ENCODE measurements around the gene HSD17B14. TPM values are rescaled to one million over a fixed set of nuclear protein-coding genes. Genes with fewer than 3 reads are reported as not detected.
"Not testable (repeated sequence)": the region's sequence is repeated elsewhere in the genome, so short reads cannot be mapped to it uniquely, and the experiment has no call there.

The HSD17B14 gene
- total RNA-seq, 1 experiment from 2014 or later, result 1.0 TPM

GRCh38 chr19:48876043-48876981 is 40.0 kb upstream of the HSD17B14 start:
- H3K4me3 ChIP-seq (ENCODE audit: low read length); DNase-seq; H3K27ac ChIP-seq (ENCODE audit: low read length); H2AFZ ChIP-seq (ENCODE audit: low read length); H3K9me2 ChIP-seq (replicated peaks; ENCODE audit: insufficient read depth, low read length); H3K9ac ChIP-seq (ENCODE audit: low read length); H3K9me3 ChIP-seq (ENCODE audit: low read length); H3K27me3 ChIP-seq (ENCODE audit: low read length): not testable (repeated sequence)
- H3K4me2 ChIP-seq (ENCODE audit: low read depth, low read length, poor library complexity, severe bottlenecking), result peak overlapping the region; percentile 97
- H3K79me2 ChIP-seq (ENCODE audit: low read length), result peaks cover 25% of the 10 kb centered on the region
- H4K20me1 ChIP-seq (ENCODE audit: insufficient read depth, low read depth, low read length), result peaks cover 12% of the 10 kb centered on the region; the same call in 1 of the 2 replicates
- H3K36me3 ChIP-seq (ENCODE audit: insufficient read depth, low read length), result 0 out of 2 replicates have a peak, but pooled peaks cover 13% of the 10 kb centered on the region
- peaks cover 38% of the 10 kb centered on the region for H3K4me1 ChIP-seq (ENCODE audit: low read length)

DNA sequence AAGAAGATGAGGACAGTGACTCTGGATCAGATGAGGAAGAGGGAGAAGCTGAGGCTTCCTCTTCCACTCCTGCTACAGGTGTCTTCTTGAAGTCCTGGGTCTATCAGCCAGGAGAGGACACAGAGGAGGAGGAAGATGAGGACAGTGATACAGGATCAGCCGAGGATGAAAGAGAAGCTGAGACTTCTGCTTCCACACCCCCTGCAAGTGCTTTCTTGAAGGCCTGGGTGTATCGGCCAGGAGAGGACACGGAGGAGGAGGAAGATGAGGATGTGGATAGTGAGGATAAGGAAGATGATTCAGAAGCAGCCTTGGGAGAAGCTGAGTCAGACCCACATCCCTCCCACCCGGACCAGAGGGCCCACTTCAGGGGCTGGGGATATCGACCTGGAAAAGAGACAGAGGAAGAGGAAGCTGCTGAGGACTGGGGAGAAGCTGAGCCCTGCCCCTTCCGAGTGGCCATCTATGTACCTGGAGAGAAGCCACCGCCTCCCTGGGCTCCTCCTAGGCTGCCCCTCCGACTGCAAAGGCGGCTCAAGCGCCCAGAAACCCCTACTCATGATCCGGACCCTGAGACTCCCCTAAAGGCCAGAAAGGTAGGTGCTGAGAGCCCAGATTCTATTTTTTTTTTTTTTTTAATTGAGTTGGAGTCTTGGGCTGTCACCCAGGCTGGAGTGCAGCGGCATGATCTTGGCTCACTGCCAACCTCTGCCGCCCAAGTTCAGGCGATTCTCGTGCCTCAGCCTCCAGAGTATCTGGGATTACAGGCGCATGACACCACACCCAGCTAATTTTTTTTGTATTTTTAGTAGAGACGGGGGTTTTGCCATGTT is 38.2 kb upstream of the HSD17B14 start:
- no peak for DNase-seq
- Histone ChIP-seq H3K9me2 (replicated peaks; ENCODE audit: insufficient read depth, low read length) (no peaks in the 10 kb centered on the region), H3K79me2 (ENCODE audit: low read length) (peaks cover 25% of the 10 kb centered on the region), H3K27me3 (ENCODE audit: low read length) (no peaks in the 10 kb centered on the region), H3K9me3 (ENCODE audit: low read length) (no peaks in the 10 kb centered on the region), H4K20me1 (ENCODE audit: insufficient read depth, low read depth, low read length) (peaks cover 12% of the 10 kb centered on the region; the same call in 1 of the 2 replicates), H3K36me3 (ENCODE audit: insufficient read depth, low read length) (0 out of 2 replicates have a peak, but pooled peaks cover 13% of the 10 kb centered on the region), H3K4me3 (ENCODE audit: low read length) (peak overlapping the region; percentile 95), H3K4me2 (ENCODE audit: low read depth, low read length, poor library complexity, severe bottlenecking) (peak overlapping the region; percentile 97), H3K4me1 (ENCODE audit: low read length) (peaks cover 38% of the 10 kb centered on the region), H3K27ac (ENCODE audit: low read length) (no peak overlapping the region), H3K9ac (ENCODE audit: low read length) (peak overlapping the region; percentile 97), H2AFZ (ENCODE audit: low read length) (no peak overlapping the region)

GRCh38 chr19:48873476-48874302 is 37.4 kb upstream of the HSD17B14 start:
- Histone ChIP-seq H3K36me3 (ENCODE audit: insufficient read depth, low read length) (0 out of 2 replicates have a peak, but pooled peaks cover 13% of the 10 kb centered on the region), H3K4me3 (ENCODE audit: low read length) (peak overlapping the region; percentile 95), H3K27me3 (ENCODE audit: low read length) (no peaks in the 10 kb centered on the region), H3K9ac (ENCODE audit: low read length) (peak overlapping the region; percentile 97), H3K4me2 (ENCODE audit: low read depth, low read length, poor library complexity, severe bottlenecking) (peak overlapping the region; percentile 97), H2AFZ (ENCODE audit: low read length) (peak overlapping the region; percentile 29; the same call in 1 of the 2 replicates), H3K9me2 (replicated peaks; ENCODE audit: insufficient read depth, low read length) (no peaks in the 10 kb centered on the region), H3K4me1 (ENCODE audit: low read length) (peaks cover 38% of the 10 kb centered on the region), H3K9me3 (ENCODE audit: low read length) (no peaks in the 10 kb centered on the region), H3K79me2 (ENCODE audit: low read length) (peaks cover 25% of the 10 kb centered on the region), H3K27ac (ENCODE audit: low read length) (peak overlapping the region; percentile 82), H4K20me1 (ENCODE audit: insufficient read depth, low read depth, low read length) (peaks cover 12% of the 10 kb centered on the region; the same call in 1 of the 2 replicates)
- no peak for DNase-seq

DNA sequence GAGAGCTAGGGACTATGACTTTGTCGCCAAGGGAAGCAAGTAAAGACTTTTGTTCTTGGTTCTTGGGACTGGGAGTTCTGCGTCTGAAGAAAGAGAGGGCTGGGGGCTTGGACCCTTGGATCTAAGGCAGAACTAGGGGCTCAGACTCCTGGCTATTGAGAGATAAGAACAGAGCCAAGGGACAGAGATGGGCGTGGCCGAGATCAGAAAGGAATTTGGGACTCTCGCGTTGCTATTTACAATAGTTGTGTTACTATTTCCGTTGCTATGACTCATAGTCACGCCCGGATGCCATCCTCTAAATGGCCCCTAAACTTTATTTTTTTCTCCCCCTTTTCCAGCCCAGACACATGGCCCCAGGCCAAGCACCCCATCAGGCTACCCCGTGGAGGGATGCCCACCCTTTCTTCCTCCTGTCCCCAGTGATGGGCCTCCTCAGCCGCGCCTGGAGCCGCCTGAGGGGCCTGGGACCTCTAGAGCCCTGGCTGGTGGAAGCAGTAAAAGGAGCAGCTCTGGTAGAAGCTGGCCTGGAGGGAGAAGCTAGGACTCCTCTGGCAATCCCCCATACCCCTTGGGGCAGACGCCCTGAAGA is 36.7 kb upstream of the HSD17B14 start:
- Histone ChIP-seq H3K36me3 (ENCODE audit: insufficient read depth, low read length) (0 out of 2 replicates have a peak, but pooled peaks cover 13% of the 10 kb centered on the region), H3K9me3 (ENCODE audit: low read length) (no peaks in the 10 kb centered on the region), H3K9me2 (replicated peaks; ENCODE audit: insufficient read depth, low read length) (no peaks in the 10 kb centered on the region), H3K27me3 (ENCODE audit: low read length) (no peaks in the 10 kb centered on the region), H4K20me1 (ENCODE audit: insufficient read depth, low read depth, low read length) (peaks cover 12% of the 10 kb centered on the region; the same call in 1 of the 2 replicates), H3K4me2 (ENCODE audit: low read depth, low read length, poor library complexity, severe bottlenecking) (peak overlapping the region; percentile 97), H2AFZ (ENCODE audit: low read length) (peak overlapping the region; percentile 58; the same call in 1 of the 2 replicates), H3K27ac (ENCODE audit: low read length) (peak overlapping the region; percentile 82), H3K4me3 (ENCODE audit: low read length) (peak overlapping the region; percentile 95), H3K9ac (ENCODE audit: low read length) (peak overlapping the region; percentile 97), H3K4me1 (ENCODE audit: low read length) (peaks cover 38% of the 10 kb centered on the region), H3K79me2 (ENCODE audit: low read length) (peaks cover 25% of the 10 kb centered on the region)
- peak; percentile 96 for DNase-seq

DNA sequence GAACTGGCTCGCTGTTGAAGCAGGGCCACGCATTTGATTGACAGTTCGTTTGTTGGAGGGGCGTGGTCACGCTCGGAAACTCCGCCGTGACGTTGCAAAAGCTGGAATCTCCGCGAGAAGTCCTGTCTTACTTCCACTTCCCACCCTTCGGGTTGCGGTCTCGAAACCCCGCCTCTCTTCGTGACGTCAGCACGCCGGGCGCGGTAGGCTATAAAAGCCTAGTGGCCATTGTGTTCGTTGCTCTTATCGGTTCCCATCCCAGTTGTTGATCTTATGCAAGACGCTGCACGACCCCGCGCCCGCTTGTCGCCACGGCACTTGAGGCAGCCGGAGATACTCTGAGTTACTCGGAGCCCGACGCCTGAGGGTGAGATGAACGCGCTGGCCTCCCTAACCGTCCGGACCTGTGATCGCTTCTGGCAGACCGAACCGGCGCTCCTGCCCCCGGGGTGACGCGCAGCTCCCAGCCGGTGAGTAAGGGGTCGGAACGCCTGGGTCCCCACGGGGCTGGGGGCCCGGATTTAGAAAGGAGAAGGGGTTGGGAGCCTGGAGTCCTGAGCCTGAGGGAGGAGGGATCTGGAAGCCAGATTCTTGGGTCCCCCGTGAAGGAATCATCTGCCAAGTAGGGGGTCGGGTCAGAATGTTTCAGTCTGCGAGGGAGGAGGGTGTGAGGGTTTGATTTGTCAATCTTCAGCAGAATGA is 36.0 kb upstream of the HSD17B14 start, which contains the start of gene PPP1R15A:
Gene PPP1R15A, plus strand, starts transcription at position 240 of the 702 bp plus-strand sequence. CDS start 813 bp downstream, outside the sequence.
- Histone ChIP-seq H3K9me2 (replicated peaks; ENCODE audit: insufficient read depth, low read length) (no peaks in the 10 kb centered on the region), H3K9ac (ENCODE audit: low read length) (peak within 1 kb of the TSS; percentile 97), H3K36me3 (ENCODE audit: insufficient read depth, low read length) (0 out of 2 replicates have a peak, but pooled peaks cover 13% of the 10 kb centered on the region), H3K27ac (ENCODE audit: low read length) (peak within 1 kb of the TSS; percentile 82), H3K9me3 (ENCODE audit: low read length) (no peaks in the 10 kb centered on the region), H4K20me1 (ENCODE audit: insufficient read depth, low read depth, low read length) (peaks cover 12% of the 10 kb centered on the region; the same call in 1 of the 2 replicates), H2AFZ (ENCODE audit: low read length) (peak within 1 kb of the TSS; percentile 58), H3K27me3 (ENCODE audit: low read length) (no peaks in the 10 kb centered on the region), H3K4me1 (ENCODE audit: low read length) (peaks cover 38% of the 10 kb centered on the region), H3K4me2 (ENCODE audit: low read depth, low read length, poor library complexity, severe bottlenecking) (peak within 1 kb of the TSS; percentile 97), H3K4me3 (ENCODE audit: low read length) (peak within 1 kb of the TSS; percentile 95), H3K79me2 (ENCODE audit: low read length) (peaks cover 25% of the 10 kb centered on the region)
- peak; percentile 100 for DNase-seq

GRCh38 chr19:48871471-48872181 is 35.3 kb upstream of the HSD17B14 start:
- peaks cover 12% of the 10 kb centered on the region; the same call in 1 of the 2 replicates for H4K20me1 ChIP-seq (ENCODE audit: insufficient read depth, low read depth, low read length)
- not testable (repeated sequence) for H3K27ac ChIP-seq (ENCODE audit: low read length); H2AFZ ChIP-seq (ENCODE audit: low read length); H3K27me3 ChIP-seq (ENCODE audit: low read length); H3K9ac ChIP-seq (ENCODE audit: low read length); H3K4me3 ChIP-seq (ENCODE audit: low read length); H3K9me3 ChIP-seq (ENCODE audit: low read length); H3K9me2 ChIP-seq (replicated peaks; ENCODE audit: insufficient read depth, low read length); DNase-seq
- peak overlapping the region; percentile 4 for H3K4me2 ChIP-seq (ENCODE audit: low read depth, low read length, poor library complexity, severe bottlenecking)
- peaks cover 38% of the 10 kb centered on the region for H3K4me1 ChIP-seq (ENCODE audit: low read length)
- H3K79me2 ChIP-seq (ENCODE audit: low read length), result peaks cover 25% of the 10 kb centered on the region
- 0 out of 2 replicates have a peak, but pooled peaks cover 13% of the 10 kb centered on the region for H3K36me3 ChIP-seq (ENCODE audit: insufficient read depth, low read length)
